GM19240 (cell line): Measurements from ENCODE around the gene SRSF11.

Experiments used
- DNase-seq: peaks from one replicate; pipeline ENCODE4 v3.0.0; 2011; ENCODE audit warnings: low spot score; ENCODE audit not compliant: insufficient read length

SRSF11 gene

GRCh38 chr1:70220517-70221237 lies 503 bp upstream of the SRSF11 start:
- DNase-seq, result no peak

DNA sequence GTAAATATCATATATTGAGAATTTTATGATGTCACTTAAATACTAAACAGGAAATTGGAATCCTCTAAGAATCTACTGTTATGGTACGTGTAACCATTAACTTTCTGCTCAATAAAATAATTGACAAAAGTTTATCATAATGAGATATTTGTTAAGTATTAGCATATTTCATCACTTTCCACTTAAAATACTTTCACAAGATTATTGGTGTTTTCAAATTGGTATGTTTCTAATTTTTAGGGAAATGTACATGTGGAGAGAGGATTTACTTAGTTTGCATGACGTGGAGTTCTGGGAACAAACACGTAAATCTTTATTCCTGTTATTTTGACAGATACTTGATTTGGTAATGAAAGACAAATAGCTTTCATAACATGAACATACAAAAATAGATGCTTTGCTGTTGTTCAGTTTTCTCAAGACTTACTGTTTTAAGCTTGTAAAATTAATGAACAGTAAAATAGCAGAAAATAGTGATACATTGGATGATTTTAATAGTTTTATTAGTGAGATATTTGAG lies 1.6 kb downstream of the SRSF11 start:
- no peak for DNase-seq

DNA sequence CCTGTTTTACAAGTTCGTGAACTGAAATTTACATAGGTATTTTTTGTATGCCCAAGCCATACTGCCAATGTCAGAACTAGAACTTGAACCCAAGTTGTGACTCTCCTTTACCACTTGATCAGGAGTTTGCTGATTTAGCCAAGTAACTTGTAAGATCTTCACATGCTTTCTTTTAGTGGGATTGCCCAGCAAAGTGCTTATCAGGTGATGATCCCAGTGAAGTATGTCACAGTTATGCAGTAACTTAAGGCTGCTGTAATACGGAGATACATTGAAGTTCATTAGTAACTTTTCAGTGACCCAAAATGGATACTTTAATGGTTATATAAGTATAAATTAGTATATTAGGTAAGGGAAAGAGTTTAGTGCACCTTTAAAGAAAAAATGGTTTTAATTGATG lies 3.8 kb downstream of the SRSF11 start:
- DNase-seq, result no peak

GRCh38 chr1:70227439-70227838 lies 6.3 kb downstream of the SRSF11 start:
- DNase-seq, result no peak

- DNase-seq, result no peak
Measured at GRCh38 chr1:70228670-70229069, 7.5 kb downstream of the SRSF11 start.

DNA sequence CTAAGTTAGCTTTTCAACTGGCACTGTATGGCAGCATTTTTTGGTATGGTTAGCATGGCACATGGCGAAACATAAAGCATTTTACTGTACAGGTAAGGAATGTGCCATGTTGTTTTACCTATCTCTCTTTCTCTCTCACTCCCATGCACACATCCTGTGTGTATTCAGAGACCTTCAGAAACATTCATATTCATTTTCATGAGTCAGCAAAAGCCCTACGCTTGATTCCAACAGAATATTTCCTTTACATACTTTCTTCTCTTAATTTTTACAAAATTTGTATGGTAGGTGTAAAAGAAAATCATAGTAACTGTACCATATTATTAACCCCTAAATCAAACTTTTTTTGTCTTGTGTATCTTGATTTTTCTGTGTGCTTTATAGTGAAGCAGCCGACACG lies 10.3 kb downstream of the SRSF11 start:
- no peak for DNase-seq

- no peak for DNase-seq
Measured at GRCh38 chr1:70234733-70235132, 13.6 kb downstream of the SRSF11 start.

- DNase-seq, result no peak
Measured at GRCh38 chr1:70239940-70240339, 18.8 kb downstream of the SRSF11 start.

DNA sequence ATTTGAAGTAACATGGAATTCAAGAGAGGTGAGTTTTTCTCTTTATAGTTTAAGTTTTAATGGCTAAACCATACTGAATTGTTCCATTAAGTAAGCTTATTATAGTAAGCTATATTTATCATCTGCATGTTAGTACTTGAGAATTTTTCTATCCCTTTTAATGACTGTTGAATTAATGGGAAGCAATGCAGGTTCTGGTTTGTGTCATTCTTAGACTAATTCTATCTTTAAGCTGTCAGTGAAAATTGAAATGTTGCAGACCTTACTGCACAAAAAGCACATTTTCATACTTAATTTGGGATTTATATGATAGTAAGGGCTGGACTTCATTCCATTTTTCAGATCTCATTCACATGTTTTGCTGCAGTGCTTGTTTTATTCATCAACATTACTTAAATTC lies 25.9 kb downstream of the SRSF11 start:
- DNase-seq, result no peak

GRCh38 chr1:70247768-70248167 lies 26.6 kb downstream of the SRSF11 start:
- no peak for DNase-seq

- no peak for DNase-seq
Measured at GRCh38 chr1:70248729-70249128, 27.5 kb downstream of the SRSF11 start.

GRCh38 chr1:70256664-70257063 lies 35.5 kb downstream of the SRSF11 start:
- DNase-seq, result no peak

DNA sequence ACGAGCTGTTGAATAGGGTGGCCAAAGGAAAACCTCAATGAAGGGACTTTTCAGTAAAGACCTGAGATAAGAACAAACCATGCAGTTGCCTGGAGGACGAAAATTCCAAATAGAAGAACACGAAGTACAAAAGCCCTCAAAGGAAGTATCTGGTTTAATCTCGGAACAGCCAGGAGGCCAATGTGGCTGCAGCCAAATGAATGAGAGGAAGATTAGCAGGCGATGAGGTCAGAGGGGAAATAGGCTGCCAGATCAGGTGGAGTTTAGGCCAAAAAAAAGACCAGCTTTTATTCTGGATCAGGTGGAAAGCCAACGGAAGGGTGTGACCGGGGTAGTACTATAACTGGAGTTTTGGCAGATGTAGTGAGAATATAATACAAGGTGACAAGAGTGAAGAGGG lies 43.7 kb downstream of the SRSF11 start:
- no peak for DNase-seq

DNA sequence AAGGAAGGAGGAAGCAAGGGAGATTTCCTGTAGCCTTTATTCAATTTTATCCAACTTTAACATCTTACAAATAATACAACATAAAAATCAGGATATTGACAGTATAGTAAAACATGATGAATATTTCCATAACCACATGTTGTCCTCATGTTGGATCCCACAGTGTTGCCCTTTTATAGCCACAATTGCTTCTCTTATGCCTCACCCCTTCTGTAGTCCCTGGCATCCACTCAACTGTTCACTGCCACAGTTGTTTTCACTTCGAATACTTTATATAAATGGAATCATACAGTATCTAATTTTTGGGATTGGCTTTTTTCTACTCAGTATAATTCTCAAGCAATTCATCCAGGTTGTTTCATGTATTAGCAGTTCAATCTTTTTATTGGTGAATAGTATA lies 44.8 kb downstream of the SRSF11 start:
- no peak for DNase-seq

DNA sequence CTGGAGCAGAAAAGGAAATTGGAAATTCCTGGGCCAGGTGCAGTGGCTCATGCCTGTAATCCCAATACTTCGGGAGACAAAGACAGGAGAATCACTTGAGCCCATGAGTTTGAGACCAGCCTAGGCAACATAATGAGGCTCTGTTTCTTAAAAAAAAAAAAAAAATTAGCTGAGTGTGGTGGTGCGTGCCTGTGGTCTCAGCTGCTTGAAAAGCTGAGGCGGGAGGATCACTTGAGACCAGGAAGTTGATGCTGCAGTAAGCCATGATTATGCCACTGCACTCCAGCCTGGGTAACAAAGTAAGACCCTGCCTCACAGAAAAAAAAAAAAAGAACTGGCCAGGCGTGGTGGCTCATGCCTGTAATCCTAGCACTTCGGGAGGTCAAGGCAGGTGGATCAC lies 56.7 kb downstream of the SRSF11 start:
- DNase-seq, result no peak

DNA sequence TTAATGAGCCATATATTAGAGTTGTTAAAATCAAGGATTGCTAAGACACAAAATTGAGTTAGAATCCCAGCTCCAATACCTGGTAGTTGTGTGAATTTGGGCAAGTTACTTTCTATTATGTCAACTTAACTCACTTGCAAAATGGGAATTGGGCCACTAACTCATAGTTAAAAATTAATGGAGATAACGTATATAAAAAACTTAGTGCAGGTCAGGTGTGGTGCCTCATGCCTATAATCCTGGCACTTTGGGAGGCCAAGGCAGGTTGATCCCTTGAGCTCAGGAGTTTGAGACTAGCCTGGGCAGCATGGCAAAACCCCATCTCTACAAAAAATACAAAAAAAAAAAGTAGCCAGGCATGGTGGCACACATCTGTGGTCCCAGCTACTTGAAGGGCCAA lies 57.5 kb downstream of the SRSF11 start:
- no peak for DNase-seq

GRCh38 chr1:70284366-70284765 lies 63.2 kb downstream of the SRSF11 start:
- no peak for DNase-seq

DNA sequence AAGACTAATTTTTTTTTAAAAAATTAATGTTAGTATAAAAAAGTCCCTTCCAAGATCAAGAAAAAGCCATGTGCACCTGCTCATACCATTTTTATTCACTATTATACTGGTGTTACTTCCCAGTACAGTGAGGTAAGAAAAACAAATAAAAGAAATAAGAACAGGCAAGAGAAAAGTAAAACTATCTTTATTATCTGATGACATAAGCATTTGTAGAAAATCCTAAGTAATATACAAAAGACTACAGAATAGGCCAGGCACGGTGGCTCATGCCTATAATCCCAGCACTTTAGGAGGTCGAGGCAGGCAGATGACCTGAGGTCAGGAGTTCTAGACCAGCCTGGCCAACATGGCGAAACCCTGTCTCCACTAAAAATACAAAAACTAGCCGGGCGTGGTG lies 65.3 kb downstream of the SRSF11 start:
- no peak for DNase-seq

DNA sequence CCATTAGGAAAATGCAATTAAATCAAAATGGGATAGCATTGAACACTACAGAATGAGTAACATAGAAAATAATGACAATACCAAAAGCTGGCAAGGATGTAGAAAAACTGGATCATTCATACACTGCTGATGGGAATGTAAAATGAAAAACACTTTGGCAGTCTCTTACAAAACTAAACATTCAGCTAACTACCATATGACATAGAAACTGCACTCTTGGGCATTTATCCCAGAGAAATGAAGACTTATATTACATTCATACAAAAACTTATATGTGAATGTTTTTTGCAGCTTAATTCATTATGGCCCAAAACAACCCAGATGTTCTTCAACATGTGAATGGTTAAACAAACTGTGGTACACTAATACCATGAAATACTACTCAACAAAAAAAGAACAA lies 67.0 kb downstream of the SRSF11 start:
- DNase-seq, result no peak

- DNase-seq, result no peak
Measured at GRCh38 chr1:70290218-70290617, 69.0 kb downstream of the SRSF11 start.

- DNase-seq, result no peak
Measured at GRCh38 chr1:70293186-70293843, 72.1 kb downstream of the SRSF11 start.

- no peak for DNase-seq
Measured at GRCh38 chr1:70295749-70296148, 74.6 kb downstream of the SRSF11 start.

DNA sequence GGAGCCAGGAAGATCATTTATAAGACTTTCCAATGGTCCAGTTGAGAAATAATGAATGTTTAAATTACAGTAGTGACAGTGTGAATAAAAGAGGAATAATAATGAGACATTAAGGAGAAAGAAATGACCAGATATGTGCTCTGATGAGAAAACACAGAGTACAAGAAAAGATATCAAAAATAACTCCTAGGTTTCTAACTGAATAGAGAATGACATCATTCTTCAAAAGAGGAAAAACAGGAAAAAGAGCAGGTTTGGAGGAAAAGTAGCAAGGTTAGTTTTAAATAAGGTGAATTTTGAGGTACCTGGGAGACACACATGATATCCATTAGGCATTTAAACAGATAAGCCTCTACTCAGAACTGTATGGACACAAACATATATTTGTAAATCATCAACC lies 78.3 kb downstream of the SRSF11 start:
- DNase-seq, result no peak
